GM06990 (cell line): ENCODE measurements around the gene BBS9.

Experiments
- DNase-seq: peaks from one replicate; pipeline ENCODE4 v3.0.0-alpha.2; 2011; ENCODE audit not compliant: insufficient read length; ENCODE audit errors: extremely low read depth
- H3K27me3 ChIP-seq: replicated peaks from 2 replicates; pipeline ENCODE4 v1.6.0; 2011; ENCODE audit warnings: low read length; ENCODE audit not compliant: control insufficient read depth, insufficient read depth
- H3K36me3 ChIP-seq: 2 replicates; pipeline ENCODE4 v1.5.1; 2011; ENCODE audit warnings: low read length; ENCODE audit not compliant: control insufficient read depth, insufficient read depth
- H3K4me3 ChIP-seq: replicated peaks from 2 replicates; pipeline ENCODE4 v1.5.1; 2011; ENCODE audit warnings: low read depth, mild to moderate bottlenecking, control low read depth, low read length
- CTCF ChIP-seq: IDR thresholded peaks from 2 replicates; pipeline ENCODE4 v1.5.1; 2011; ENCODE audit warnings: low read length, control low read depth, mild to moderate bottlenecking, inconsistent platforms; ENCODE audit not compliant: insufficient read depth, poor library complexity, severe bottlenecking

The BBS9 gene

GRCh38 chr7:33339074-33339790, 209.9 kb downstream of the BBS9 start:
- no peak for DNase-seq
- no peak overlapping the region for H3K4me3 ChIP-seq
- H3K36me3 ChIP-seq, result no peaks in the 10 kb centered on the region
- H3K27me3 ChIP-seq, result no peaks in the 10 kb centered on the region
- TF ChIP-seq CTCF, result no peak

GRCh38 chr7:33346055-33346454, 216.7 kb downstream of the BBS9 start:
- Histone ChIP-seq H3K27me3 (no peaks in the 10 kb centered on the region), H3K4me3 (no peak overlapping the region), H3K36me3 (no peaks in the 10 kb centered on the region)
- DNase-seq, result no peak
- no peak for TF ChIP-seq CTCF

DNA sequence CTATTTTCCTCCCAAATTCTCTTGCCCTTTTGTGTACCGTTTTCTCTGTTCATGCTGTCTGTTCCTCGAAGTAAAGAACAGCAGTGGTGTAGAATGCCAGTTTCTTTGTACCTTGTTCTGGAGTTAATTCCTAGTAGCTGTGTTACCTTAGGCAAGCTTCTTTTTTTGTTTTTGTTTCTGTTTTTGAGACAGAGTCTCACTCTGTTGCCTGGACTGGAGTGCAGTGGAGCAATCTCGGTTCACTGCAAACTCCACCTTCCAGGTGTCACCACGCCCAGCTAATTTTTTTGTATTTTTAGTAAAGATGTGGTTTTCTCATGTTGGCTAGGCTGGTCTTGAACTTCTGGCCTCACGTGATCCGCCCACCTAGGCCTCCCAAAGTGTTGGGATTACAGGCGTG, 221.2 kb downstream of the BBS9 start:
- no peak overlapping the region for H3K4me3 ChIP-seq
- no peaks in the 10 kb centered on the region for H3K36me3 ChIP-seq
- no peak for DNase-seq
- H3K27me3 ChIP-seq, result no peaks in the 10 kb centered on the region
- no peak for TF ChIP-seq CTCF

DNA sequence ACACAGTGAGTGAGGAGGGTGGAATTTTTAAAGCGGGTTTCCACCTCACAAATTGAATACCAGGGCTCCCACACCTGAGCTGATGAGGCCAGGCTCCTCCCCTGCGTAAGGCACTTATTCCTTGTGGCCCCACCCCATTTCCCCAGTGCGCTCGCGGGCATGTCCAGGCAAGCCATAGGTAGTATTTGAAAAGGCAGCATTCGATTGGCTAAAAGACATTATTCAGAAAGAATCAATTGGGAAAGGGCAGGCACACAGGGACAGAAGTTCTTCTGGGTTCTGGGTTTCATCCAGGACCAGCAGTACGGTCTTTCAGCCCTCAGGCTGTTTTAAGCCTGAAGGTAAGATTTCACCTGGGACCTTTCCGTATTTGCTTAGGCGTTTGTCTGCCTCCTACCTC, 222.3 kb downstream of the BBS9 start:
- no peak for TF ChIP-seq CTCF
- DNase-seq, result no peak
- no peak overlapping the region for H3K4me3 ChIP-seq
- H3K36me3 ChIP-seq, result no peaks in the 10 kb centered on the region
- H3K27me3 ChIP-seq, result no peaks in the 10 kb centered on the region

DNA sequence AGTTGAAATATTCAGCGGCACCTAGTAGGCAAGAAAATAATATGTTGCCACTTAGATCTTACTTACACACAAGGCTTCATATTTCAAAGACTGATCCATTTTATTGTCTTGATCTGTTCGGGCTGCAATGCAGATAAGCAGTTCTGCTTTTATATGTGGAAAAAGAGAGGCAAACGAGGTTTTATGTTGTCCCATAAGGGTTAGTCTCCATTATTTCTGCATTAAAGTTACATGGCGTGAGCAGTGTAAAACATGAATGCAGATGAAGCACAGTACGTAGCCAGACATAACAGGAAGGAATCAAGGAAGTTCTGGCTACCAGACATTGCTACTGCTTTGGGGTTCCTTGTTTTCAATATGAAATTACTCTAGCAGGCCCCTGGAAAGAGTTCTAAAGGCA, 224.8 kb downstream of the BBS9 start:
- H3K27me3 ChIP-seq, result no peaks in the 10 kb centered on the region
- no peak for DNase-seq
- H3K4me3 ChIP-seq, result no peak overlapping the region
- no peaks in the 10 kb centered on the region for H3K36me3 ChIP-seq
- TF ChIP-seq CTCF, result no peak

DNA sequence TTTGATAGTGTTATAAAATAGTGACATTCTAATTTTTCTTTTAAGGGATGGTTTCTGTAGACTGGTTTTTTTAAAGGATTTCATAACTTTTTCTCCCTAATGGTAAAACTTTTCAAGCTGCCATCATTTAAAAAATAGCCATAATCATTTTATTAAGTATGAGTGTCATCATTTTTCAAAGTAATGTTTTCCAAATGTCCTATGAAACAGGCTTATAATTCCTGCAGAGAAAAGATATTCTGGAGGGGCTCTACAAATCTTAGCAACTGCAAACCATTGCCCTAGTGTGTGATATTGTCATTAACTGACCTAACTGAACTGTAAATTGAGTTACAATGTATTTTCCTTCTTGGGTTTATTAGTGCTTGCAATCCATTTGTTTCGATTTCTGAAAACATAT, 226.0 kb downstream of the BBS9 start:
- Histone ChIP-seq H3K27me3 (no peaks in the 10 kb centered on the region), H3K4me3 (no peak overlapping the region), H3K36me3 (no peaks in the 10 kb centered on the region)
- no peak for DNase-seq
- no peak for TF ChIP-seq CTCF
